Measurements from ENCODE around the gene ADM.

Gene ADM

GRCh38 chr11:10295064-10295901, 9.6 kb upstream of the ADM start:
- TF ChIP-seq ZNF384 (IDR thresholded peaks at IDR 0.05): no peak
- no peak for TF ChIP-seq FOXK2 (IDR thresholded peaks at IDR 0.05)
- TF ChIP-seq FOXA1 (IDR thresholded peaks at IDR 0.05): no peak
- no peak for TF ChIP-seq HDGF (IDR thresholded peaks at IDR 0.05; ENCODE audit: borderline replicate concordance)
- no peak for TF ChIP-seq SUZ12 (IDR thresholded peaks at IDR 0.05)
- no peak for TF ChIP-seq L3MBTL2 (conservative IDR thresholded peaks at IDR 0.05)
- TF ChIP-seq CTBP1 (IDR thresholded peaks at IDR 0.05; ENCODE audit: borderline replicate concordance): no peak
- no peak for TF ChIP-seq BHLHE40 (IDR thresholded peaks at IDR 0.05; ENCODE audit: borderline replicate concordance)
- TF ChIP-seq FOXM1 (IDR thresholded peaks at IDR 0.05; ENCODE audit: borderline replicate concordance): no peak
- no peak for TF ChIP-seq ELF4 (IDR thresholded peaks at IDR 0.05)
- TF ChIP-seq PKNOX1 (IDR thresholded peaks at IDR 0.05): no peak
- no peak for TF ChIP-seq TARDBP (IDR thresholded peaks at IDR 0.05)
- TF ChIP-seq LEF1 (IDR thresholded peaks at IDR 0.05; ENCODE audit: borderline replicate concordance): no peak
- TF ChIP-seq ARNT (IDR thresholded peaks at IDR 0.05): no peak
- TF ChIP-seq NFRKB (IDR thresholded peaks at IDR 0.05): no peak
- no peak for TF ChIP-seq SP1 (IDR thresholded peaks at IDR 0.05)
- CTCF ChIA-PET: interaction anchor here (0.7 kb wide), 1 partner anchor 14 kb away, joined by 3 read pairs; no protein-coding TSS in a partner anchor
- DNase-seq (ENCODE audit: extremely low spot score): no peak
- POLR2A ChIA-PET: interaction anchor here (0.8 to 1.5 kb wide), 3 partner anchors 9 to 108 kb away, joined by 3 to 8 read pairs (median 5); partner anchors contain the start of gene ADM

- TF ChIP-seq LEF1 (IDR thresholded peaks at IDR 0.05; ENCODE audit: borderline replicate concordance): no peak
- no peak for TF ChIP-seq NFRKB (IDR thresholded peaks at IDR 0.05)
- TF ChIP-seq PKNOX1 (IDR thresholded peaks at IDR 0.05): no peak
- no peak for TF ChIP-seq TARDBP (IDR thresholded peaks at IDR 0.05)
- no peak for TF ChIP-seq FOXA1 (IDR thresholded peaks at IDR 0.05)
- TF ChIP-seq ARNT (IDR thresholded peaks at IDR 0.05): no peak
- POLR2A ChIA-PET: no interaction called here
- DNase-seq (ENCODE audit: extremely low spot score): no peak
- CTCF ChIA-PET: no interaction called here
Observed at GRCh38 chr11:10298342-10298741, 6.5 kb upstream of the ADM start.

- TF ChIP-seq BHLHE40 (IDR thresholded peaks at IDR 0.05; ENCODE audit: borderline replicate concordance): no peak
- TF ChIP-seq PKNOX1 (IDR thresholded peaks at IDR 0.05): no peak
- TF ChIP-seq HDGF (IDR thresholded peaks at IDR 0.05; ENCODE audit: borderline replicate concordance): no peak
- TF ChIP-seq FOXK2 (IDR thresholded peaks at IDR 0.05): no peak
- no peak for TF ChIP-seq TARDBP (IDR thresholded peaks at IDR 0.05)
- TF ChIP-seq L3MBTL2 (conservative IDR thresholded peaks at IDR 0.05): no peak
- TF ChIP-seq ZNF384 (IDR thresholded peaks at IDR 0.05): no peak
- ChIA-PET CTCF (no interaction called here), POLR2A (interaction anchor here (1.2 to 3.3 kb wide), 3 partner anchors 9 to 64 kb away, joined by 4 to 27 read pairs (median 15); partner anchors contain the start of gene SBF2)
- DNase-seq (ENCODE audit: extremely low spot score): no peak
Observed at GRCh38 chr11:10301656-10302358, 3.1 kb upstream of the ADM start.

- DNase-seq (ENCODE audit: extremely low spot score): no peak
- CTCF ChIA-PET: interaction anchor here (0.6 to 1.9 kb wide), 3 partner anchors 23 to 475 kb away, joined by 3 to 9 read pairs (median 5); no protein-coding TSS in a partner anchor
- POLR2A ChIA-PET: interaction anchor here (1.2 to 3.3 kb wide), 5 partner anchors 9 to 92 kb away, joined by 4 to 27 read pairs (median 15); partner anchors contain the start of gene SBF2
- no peak for TF ChIP-seq ZNF384 (IDR thresholded peaks at IDR 0.05)
- no peak for TF ChIP-seq CTBP1 (IDR thresholded peaks at IDR 0.05; ENCODE audit: borderline replicate concordance)
- no peak for TF ChIP-seq NFRKB (IDR thresholded peaks at IDR 0.05)
- no peak for TF ChIP-seq BHLHE40 (IDR thresholded peaks at IDR 0.05; ENCODE audit: borderline replicate concordance)
- no peak for TF ChIP-seq FOXK2 (IDR thresholded peaks at IDR 0.05)
- TF ChIP-seq SUZ12 (IDR thresholded peaks at IDR 0.05): no peak
- TF ChIP-seq SP1 (IDR thresholded peaks at IDR 0.05): no peak
- TF ChIP-seq ELF4 (IDR thresholded peaks at IDR 0.05): no peak
- TF ChIP-seq FOXA1 (IDR thresholded peaks at IDR 0.05): no peak
- TF ChIP-seq ARNT (IDR thresholded peaks at IDR 0.05): no peak
- no peak for TF ChIP-seq HDGF (IDR thresholded peaks at IDR 0.05; ENCODE audit: borderline replicate concordance)
- no peak for TF ChIP-seq PKNOX1 (IDR thresholded peaks at IDR 0.05)
- no peak for TF ChIP-seq FOXM1 (IDR thresholded peaks at IDR 0.05; ENCODE audit: borderline replicate concordance)
- TF ChIP-seq L3MBTL2 (conservative IDR thresholded peaks at IDR 0.05): no peak; the same call in 1 of the 2 replicates
- no peak for TF ChIP-seq TARDBP (IDR thresholded peaks at IDR 0.05)
- TF ChIP-seq LEF1 (IDR thresholded peaks at IDR 0.05; ENCODE audit: borderline replicate concordance): no peak
Observed at GRCh38 chr11:10302359-10302743, 2.5 kb upstream of the ADM start.

All from HEK293T (cell line).